GM19240 (cell line): ENCODE measurements around the gene MAMSTR.
"Not testable (repeated sequence)": the region's sequence is repeated elsewhere in the genome, so short reads cannot be mapped to it uniquely, and the experiment has no call there.

ENCODE experiments used
- DNase-seq: peaks from one replicate; pipeline ENCODE4 v3.0.0; 2011; ENCODE audit warnings: low spot score; ENCODE audit not compliant: insufficient read length

The MAMSTR gene

GRCh38 chr19:48720251-48720612 lies 707 bp upstream of the MAMSTR start:
- no peak for DNase-seq

- no peak for DNase-seq
Observed at GRCh38 chr19:48718711-48719231, 754 bp downstream of the MAMSTR start.

DNA sequence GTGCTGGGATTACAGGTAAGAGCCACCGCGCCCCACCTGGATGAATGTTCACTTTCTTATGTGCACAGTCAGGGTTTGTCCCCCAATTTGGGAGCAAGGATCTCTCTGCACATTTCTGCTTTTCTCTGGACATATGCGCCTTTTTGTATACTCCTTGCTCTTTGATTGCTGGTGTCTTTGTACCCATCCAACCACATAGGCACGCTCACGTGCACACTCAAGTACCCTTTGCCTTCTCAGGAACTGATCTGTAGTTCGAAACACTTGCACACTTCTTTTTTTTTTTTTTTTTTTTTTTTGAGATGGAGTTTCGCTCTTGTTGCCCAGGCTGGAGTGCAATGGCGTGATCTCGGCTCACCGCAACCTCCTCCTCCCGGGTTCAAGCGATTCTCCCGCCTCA lies 1.4 kb downstream of the MAMSTR start:
- not testable (repeated sequence) for DNase-seq

DNA sequence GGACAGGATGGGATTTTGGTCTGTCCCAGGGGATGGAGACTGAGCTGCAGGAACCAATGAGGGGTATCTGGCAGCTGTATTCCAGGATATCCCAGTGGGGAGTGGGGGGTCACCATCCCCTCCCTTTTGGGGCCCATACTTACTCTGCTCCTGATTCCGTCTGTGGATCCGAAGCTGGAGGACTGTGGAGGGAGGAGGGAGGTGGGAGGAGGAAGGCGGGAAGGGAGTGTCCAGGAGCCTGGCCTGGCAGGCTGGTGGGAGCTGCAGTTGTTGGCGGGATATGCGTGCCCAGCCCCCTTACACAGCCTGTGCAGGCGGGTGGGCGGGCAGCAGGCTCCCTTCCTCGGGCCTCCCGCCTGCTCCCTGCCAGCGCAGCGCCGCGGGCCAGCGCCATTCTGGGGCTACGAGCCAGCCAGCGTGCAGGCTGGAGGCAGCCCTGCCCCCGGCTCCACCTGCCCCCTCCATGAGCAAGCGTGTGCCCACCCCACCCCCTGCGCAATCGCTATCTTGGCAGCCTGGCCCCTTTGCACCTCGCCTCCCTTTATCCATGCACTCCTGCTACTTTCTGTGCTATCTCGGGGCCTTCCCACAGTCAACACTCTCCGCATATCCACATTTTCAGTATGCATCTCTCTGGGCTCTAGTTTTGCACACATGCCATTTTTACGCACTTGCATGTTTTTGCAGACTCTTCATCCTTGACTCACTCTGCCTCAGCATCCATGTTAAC lies 2.8 kb downstream of the MAMSTR start:
- no peak for DNase-seq

- no peak for DNase-seq
Observed at GRCh38 chr19:48715681-48716171, 3.8 kb downstream of the MAMSTR start.

GRCh38 chr19:48714759-48715675 lies 4.5 kb downstream of the MAMSTR start:
- DNase-seq: no peak

GRCh38 chr19:48713864-48714755 lies 5.4 kb downstream of the MAMSTR start:
- DNase-seq: peak; percentile 99

GRCh38 chr19:48713041-48713863 lies 6.3 kb downstream of the MAMSTR start:
- no peak for DNase-seq

DNA sequence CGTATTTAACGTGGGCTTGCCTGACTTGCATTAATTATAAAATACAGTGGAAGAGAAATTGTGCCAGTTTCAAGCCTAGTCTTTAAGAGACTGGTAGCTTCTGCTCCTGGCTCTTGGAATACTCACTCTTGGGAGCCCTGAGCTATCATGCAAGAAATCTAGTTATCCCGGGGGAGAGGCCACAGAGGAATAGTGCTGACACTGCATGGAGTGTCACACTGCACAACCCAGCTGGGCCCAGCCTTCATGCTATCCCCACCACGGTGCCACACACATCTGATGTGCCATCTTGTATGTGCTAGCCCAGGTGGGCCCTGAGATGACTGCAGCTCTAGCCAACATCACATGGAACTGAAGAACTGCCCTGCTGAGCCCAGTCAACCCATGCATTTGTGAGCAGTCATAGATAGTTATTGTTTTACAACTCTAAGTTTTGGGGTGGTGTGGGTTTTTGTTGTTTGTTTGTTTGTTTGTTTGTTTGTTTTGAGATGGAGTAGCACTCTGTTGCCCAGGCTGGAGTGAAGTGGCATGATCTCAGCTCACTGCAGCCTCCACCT lies 8.3 kb downstream of the MAMSTR start:
- DNase-seq: no peak

- no peak for DNase-seq
Observed at GRCh38 chr19:48708471-48708870, 11.1 kb downstream of the MAMSTR start.

- no peak for DNase-seq
Observed at GRCh38 chr19:48705431-48705830, 14.1 kb downstream of the MAMSTR start.

- no peak for DNase-seq
Observed at GRCh38 chr19:48703316-48703715, 16.2 kb downstream of the MAMSTR start.

DNA sequence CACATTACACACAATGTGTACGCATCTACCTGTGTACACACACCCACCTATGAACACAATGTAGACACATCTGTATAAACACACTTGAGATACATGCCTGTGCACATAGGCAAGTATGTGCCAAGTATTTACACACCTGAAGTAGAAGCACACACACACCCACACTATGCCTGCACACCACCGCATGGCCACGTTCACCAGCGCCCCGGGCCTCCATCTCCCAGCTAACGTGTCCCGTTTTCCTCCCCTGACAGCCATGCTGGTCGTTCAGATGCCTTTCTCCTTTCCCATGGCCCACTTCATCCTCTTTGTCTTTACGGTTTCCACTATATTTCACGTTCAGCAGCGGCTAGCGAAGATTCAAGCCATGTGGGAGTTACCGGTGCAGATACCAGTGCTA lies 16.8 kb downstream of the MAMSTR start:
- no peak for DNase-seq

GRCh38 chr19:48698046-48698445 lies 21.5 kb downstream of the MAMSTR start:
- DNase-seq: no peak

GRCh38 chr19:48696353-48697010 lies 23.0 kb downstream of the MAMSTR start:
- no peak for DNase-seq

- DNase-seq: no peak
Observed at GRCh38 chr19:48695743-48696352, 23.7 kb downstream of the MAMSTR start, which contains the start of gene FUT2. Gene FUT2 (plus strand): TSS chr19:48695971. CDS start chr19:48702957, 6,986 bp downstream.

GRCh38 chr19:48693629-48694028 lies 25.9 kb downstream of the MAMSTR start:
- DNase-seq: not testable (repeated sequence)

DNA sequence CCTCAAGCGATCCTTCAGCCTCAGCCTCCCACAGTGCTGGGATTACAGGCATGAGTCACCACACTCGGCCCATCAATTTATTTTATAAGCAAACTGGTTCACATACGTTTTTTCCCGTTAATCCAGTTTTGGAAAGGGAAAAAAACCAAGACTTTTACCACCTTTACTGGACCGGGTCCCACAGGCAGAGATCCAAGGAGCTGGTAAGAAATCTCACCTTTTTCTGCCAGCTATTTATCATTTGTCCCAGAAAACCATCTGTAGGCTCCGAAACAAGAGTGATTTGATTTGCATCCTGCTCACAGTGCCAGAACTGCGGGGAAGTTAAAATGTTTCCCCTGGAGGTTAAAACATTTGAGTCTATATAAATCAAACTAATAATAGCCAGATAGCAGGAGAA lies 30.1 kb downstream of the MAMSTR start:
- no peak for DNase-seq

GRCh38 chr19:48687776-48688175 lies 31.7 kb downstream of the MAMSTR start:
- no peak for DNase-seq
